Umbilical cord (tissue), 2 donors: ENCODE data around the gene TMEM79. TPM values are rescaled to one million over a fixed set of nuclear protein-coding genes. Genes with fewer than 3 reads are reported as not detected.

Experiments used
- DNase-seq: peaks from one replicate; pipeline ENCODE4 v3.0.0-alpha.2; 2015; ENCODE audit warnings: low spot score
- total RNA-seq: library from RNA; depleted of rRNA; stranded (reverse); fragments of >200 nt; gene quantifications from one replicate; pipeline ENCODE4 v1.2.3, GENCODE V29; 2014; ENCODE audit warnings: low replicate concordance; ENCODE audit not compliant: insufficient read depth

TMEM79 gene
- total RNA-seq, 1 donor from 2014 or later = 3.4 TPM

DNA sequence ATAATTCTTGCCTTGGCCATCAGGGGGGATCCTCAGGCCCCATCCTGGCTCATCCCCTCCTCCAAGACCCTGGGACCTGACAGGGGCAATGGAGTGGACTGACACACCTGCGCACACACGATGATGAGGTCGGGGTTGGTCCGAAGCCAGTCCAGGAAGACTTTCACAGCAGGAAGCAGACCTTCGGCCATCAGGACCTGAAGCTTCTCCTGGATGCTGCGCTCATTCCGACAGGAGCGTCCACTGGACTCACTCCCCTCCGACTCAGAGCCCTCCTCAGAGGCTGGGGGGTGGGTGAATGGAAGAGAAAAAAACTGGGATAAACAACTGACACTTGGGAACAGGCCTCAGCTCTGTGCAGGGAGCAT, 20.9 kb upstream of the TMEM79 start:
- DNase-seq = no peak

DNA sequence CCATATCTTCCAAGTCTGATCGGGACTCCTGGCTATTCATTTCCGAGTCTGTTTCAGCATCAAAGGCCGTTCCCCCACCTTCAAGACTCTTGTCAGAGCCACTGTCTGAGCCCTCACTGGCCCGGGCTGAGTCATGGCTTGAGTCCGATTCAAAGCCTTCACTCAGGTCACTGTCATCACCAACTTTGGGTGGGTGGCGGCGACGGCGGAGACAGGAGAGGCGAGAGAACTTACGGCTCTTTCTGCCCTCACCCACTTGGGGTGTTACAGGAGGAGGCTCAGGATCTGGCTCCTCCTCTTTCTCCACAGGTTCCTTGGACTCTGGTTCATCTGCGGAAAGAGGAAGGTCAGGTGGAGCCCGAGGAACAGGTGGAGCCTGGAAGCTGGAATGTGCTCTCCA, 18.1 kb upstream of the TMEM79 start:
- no peak for DNase-seq

DNA sequence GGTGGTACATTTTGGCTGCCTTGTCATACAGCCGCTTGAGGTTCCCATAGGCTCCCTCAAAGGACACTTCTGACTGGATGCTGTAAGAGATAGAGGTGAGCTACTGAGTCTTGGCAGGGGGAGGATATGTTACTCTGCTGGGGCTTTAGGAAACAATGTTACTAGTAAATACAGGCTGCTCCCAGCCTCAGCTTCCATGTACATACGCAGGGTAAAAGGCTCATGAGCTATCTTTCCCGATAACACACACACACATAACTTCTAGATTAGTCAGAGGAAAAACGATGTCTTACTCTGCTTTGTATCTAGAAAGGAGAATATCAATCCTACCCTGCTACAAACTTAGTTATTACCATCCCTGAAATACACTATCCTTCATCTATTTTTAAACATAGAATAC, 15.8 kb upstream of the TMEM79 start:
- DNase-seq = no peak

DNA sequence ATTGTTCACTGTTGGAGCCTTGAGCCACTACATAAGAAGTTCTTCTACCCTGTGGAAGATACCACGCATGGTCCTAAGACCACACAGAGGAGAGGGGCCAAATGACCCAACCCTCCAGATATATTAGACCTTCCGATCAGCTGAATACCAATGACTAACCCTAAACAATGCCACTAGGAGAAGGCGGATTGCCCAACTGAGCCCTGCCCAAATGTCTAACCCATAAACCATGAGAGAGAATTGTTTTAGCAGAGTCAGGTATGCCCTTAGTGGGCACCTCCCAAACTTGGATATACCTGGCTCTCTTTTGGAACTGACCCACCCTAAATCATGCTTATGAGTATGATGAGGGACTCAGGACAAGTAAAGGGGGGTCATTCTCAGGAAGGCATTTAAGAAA, 13.8 kb upstream of the TMEM79 start:
- DNase-seq = no peak

DNA sequence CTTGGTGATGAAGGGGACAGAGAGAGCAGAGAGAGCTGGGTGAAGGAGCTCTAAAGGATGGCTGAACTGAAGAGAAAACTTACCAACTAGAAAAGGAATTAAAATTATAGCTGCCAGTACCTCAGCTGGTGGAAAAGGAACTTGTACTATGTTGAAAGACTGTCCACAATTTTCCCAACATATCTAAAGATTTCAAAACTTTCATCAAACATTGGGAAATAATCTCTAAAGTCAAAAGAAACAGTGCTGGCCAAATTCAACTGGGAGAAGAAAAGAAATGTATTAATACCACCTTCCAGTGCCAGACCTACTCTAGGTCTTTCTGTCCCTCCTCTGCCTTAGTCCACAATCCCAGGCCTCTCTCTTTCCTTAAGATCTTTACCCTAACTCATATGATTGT, 7.6 kb upstream of the TMEM79 start:
- no peak for DNase-seq

DNA sequence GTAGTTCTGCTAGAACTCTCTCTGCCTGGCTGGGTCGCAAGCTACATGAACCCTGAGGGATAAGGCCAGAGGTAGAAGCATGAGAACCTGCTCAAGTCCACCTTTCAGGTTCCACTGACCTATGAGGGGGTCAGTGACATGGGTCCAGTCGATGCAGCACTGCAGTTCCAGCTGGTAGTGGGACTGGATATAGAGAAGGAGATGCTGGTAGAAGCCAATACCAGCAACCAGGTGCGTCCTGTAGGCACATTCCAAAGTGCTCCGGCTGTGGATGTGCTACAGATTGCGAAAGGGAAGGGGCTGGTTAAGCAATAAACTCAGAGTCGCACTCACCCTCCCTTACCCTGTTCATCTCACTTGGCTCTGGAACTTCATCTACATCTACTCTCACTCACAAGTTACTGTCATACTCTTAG, 7.2 kb upstream of the TMEM79 start:
- no peak for DNase-seq

DNA sequence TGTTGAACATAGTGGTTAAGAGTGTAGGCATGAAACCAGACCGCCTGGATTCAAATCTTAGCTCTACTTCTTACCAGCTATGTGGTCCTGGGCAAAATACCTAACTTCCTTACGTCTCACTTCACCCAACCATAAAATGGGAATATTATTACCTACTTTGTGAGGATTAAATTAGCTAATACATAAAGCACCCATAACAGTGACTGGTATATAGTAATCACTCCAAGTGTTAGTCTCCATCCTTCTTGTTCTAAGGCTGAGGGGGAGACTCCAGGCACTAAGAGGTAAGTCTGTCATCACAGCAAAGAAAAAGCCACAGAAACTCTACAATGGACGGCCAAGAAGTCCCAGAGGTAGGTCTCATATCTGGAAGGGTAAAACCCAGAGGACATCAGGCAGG, 4.3 kb upstream of the TMEM79 start:
- DNase-seq = no peak

DNA sequence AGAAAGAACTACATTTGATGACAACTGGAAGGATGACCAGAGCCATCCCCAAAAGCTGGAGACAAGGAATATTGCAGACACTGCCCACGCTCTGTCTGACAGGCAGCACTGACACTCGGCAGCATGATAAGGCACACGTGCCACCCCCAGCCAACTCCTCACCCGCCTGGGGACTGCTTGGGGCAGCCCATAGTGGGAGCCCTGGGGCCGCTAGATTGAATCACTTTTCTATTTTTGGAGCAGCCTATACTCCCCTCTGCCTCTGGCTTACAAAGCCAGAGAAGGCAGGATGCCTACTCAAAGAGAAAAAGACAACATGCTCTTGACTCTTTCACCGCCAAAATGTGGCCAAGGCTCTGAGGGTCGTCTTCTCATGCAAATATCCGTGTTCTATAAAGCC, 2.8 kb upstream of the TMEM79 start:
- DNase-seq = no peak

DNA sequence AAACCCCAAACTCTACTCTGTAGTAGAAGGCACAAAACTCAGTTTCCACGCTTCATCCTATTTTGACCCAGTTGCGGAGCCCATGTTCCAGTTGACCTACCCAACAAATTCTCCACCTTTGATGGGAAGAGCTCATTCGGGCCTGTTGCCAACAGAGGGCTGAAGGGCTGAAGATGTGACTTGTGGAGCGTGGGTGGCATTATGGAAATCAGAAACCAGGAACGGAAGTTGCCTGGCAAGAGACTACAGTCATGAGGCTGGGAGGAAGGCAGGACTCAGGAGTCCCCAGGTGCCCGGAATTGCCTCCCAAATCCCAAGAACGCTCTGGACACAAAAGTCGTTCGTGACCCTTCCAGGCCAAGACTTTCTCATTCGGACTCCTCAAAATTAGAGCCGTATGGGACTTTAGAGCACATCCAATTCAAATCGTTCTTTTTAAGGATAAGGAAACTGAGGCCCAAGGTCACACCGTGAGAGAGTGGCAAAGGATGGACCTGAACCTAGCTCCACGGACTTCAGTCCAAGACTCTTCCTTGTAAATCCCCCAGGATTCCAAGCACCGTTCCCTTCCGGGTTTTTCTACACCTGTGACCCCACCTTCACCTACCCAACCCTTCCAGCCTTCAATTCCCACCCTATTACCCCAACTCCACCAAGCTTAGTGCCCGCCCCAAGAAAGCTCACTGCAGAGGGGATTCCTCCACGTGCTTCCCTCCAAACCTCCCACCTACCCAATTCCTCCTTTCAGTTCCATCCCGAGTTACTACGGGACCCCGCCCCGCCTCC, 2.2 kb upstream of the TMEM79 start:
- DNase-seq = no peak

DNA sequence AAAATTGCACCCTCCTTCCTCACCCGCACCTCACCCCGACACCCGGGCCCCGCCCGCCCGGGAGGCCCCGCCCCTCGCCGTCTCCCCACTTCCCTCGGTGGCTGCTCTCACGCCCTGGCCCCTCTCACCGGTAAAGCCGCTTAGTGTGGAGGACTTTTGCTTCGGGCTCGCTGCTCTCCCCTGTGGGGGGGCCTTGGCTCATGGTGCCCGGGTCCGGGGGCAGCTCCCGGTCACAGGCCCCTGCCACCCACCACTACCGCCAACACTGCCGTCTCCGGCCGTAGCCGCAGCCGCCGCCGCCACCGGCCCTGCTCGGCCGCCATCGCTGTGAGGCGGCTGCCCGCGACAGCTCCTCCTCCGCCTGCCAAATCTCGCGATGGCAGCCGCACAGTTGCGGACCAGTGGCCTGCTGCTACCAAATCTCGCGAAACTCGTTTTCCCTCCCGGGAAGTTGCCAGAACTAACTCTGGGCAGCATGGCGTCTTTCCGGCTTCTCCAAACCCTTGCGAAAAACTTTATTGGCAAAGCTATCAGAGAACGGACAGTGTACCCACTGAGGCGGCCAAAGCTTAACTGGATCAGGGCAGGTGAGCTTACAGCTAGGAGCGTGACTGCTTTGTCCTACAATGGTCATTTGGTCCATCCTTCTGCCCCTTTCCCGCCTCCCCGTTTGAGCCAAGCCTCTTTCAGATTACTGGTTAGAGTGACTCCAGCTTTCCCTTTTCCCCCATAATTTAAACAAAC, 1.5 kb upstream of the TMEM79 start, which contains the start of gene SMG5:
SMG5 (minus strand) TSS at position 347 of the 744 bp plus-strand sequence; CDS start at position 202, 145 bp downstream.
- DNase-seq = peak; percentile 99

DNA sequence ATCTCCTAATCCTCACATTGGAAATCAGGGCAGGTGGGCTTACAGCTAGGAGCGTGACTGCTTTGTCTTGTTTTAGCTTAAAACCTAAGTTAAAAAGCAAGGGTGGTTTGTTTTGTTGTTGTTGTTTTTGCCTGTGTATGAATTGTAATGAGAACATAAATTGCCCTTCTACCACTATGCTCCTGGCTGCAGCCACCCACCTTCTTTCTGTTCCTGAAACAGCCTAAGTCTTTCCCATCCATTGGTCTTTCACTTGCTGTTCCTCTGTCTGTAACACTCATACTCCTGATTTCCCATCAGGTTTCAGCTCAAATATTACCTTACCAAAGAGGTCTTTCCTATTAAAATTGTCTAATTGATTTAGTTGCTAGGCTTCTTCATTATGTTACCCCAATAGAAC, 604 bp upstream of the TMEM79 start:
- no peak for DNase-seq

DNA sequence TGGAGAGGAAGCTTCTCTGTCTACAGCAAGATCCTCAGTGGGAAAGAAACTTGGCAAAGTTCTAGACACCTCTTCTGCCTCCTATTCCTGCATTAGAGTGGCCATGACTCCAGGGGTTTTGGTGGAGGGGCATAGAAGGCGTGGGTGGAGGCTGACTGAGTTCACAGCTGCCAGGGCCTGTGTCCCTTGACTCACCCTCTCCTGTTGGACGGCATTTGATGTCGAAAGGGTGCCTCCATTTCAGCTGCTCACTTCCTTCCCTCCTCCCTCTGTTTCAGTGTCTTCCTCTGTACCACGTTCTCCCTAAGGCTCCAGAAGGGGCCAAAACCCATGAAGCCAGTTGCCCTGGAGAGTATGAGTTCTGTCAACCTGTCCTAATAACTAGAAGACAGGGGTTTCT, 632 bp downstream of the TMEM79 start:
- DNase-seq = no peak

DNA sequence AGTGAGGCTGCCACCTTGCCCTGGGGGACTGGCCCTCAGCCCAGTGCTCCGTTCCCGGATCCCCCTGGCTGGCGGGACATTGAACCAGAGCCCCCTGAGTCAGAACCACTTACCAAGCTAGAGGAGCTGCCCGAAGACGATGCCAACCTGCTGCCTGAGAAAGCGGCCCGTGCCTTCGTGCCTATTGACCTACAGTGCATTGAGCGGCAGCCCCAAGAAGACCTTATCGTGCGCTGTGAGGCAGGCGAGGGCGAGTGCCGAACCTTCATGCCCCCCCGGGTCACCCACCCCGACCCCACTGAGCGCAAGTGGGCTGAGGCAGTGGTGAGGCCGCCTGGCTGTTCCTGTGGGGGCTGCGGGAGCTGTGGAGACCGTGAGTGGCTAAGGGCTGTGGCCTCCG, 1.3 kb downstream of the TMEM79 start:
- DNase-seq = no peak

DNA sequence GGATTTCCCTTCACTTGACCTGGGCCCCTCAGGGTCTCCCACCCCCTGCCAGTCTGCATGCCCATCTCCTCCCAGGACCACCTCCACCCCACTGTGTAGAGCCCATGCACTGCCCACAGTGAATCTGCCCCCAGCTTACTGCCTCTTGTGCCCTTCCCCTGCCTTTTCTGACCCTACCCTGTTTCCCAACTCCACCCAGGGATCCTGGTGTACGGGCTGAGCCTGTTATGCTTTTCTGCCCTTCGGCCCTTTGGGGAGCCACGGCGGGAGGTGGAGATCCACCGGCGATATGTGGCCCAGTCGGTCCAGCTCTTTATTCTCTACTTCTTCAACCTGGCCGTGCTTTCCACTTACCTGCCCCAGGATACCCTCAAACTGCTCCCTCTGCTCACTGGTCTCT, 1.9 kb downstream of the TMEM79 start:
- no peak for DNase-seq

DNA sequence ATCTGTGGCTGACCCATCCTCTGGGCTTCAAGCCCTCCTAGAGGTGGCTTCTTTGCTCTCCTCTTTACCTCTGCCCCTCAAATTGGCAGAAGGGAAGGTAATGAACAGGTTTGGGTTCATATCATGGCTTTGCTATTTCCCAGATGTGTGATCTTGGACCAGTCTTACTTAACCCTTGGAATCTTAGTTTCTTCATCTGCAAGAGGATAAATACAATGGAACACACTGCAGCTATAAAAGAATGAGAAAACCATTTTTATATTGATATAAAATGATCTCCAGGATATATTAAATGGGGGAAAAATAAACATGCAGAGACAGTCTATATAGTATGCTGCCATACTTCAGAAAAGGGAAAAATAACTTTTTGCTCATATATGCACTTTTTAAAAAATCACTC, 5.7 kb downstream of the TMEM79 start:
- no peak for DNase-seq

DNA sequence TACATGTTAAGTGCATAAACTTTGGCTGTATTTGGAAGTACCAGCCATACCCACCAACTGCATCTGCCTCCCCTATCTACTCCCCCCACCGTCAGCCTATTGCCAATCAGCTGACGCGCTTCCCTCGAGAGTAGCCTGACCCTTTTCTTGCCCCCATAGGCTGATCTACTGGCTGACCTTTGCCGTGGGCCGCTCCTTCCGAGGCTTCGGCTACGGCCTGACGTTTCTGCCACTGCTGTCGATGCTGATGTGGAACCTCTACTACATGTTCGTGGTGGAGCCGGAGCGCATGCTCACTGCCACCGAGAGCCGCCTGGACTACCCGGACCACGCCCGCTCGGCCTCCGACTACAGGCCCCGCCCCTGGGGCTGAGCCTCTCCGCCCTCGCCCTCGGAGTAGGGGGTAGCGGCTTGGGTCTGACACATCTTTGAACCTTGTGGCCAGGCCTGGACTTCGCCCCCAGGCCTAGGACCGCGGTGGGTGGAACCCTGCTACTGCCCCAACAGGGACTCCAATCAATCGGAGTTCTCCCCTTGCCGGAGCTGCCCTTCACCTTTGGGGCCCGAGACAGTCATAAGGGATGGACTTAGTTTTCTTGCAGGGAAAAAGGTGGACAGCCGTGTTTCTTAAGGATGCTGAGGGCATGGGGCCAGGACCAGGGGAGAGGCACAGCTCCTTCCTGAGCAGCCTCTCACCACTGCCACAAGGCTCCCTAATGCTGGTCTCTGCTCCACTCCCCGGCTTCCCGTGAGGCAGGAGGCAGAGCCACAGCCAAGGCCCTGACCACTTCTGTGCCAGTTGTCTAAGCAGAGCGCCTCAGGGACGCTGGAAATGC, 7.3 kb downstream of the TMEM79 start:
- peak; percentile 94 for DNase-seq

DNA sequence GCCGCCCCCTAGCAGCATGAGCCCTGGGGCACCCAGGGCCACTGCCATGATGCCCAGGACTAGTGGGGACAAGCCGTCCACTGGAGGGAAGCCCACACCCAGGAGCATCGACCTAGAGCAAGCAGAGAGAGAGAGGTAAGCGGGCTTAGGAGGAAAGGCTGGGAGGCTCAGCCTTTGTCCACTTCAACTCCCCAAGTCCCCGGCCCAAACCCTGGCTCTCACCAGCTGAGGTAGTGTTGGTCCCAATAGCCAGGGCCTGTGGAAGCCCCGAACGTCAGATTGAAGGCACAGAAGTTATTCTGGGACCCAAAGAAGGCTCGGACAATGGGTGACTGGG, 8.9 kb downstream of the TMEM79 start:
- no peak for DNase-seq

DNA sequence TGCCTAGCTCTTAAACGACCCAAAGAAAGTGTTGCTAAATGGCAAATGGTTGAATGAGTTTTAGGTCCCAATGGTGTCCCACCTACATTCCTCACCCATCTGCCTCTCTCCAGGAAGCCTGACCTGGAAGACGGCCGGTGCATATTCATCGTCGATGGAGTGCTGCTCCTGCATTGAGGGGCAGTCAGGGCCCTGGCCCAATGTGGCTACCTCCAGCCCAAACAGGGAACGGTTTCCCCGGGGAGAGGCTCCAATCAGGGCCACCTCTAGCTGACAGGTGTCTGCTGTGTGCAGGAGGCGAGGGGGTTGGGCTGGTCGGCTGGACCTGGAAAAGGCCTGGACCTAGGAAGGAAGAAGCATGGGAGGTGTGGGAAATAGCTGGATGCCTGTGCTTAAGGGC, 9.8 kb downstream of the TMEM79 start:
- no peak for DNase-seq

DNA sequence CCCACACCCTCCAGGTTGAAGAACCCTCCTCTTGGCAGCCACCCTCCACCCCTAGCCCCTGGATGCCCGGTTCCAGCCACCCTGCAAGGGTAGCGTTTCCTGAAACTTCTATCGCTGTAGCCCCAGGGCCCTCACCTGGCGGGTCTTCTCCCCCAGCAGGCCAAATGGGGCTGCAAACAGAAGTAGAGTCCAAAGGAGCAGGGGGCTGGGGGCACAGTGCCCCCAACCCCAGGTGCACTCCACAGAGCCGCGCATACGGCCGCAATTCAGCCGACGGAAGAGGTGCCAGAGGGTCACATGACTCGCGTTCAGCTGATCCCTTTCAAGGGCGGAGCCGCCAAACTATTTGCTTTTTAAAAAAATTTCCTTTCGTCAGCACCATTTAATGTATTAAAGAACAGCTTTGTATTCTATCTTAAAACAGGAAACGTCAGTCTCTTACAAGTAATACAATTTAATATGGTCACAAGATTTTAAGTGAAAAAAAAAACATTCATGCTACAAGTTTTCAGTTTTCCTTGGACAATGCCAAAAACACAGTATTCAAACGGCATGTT, 11.3 kb downstream of the TMEM79 start, which contains the start of gene GLMP:
GLMP (minus strand) TSS at position 289 of the 557 bp plus-strand sequence; CDS start at position 255, 34 bp downstream.
- peak; percentile 83 for DNase-seq

DNA sequence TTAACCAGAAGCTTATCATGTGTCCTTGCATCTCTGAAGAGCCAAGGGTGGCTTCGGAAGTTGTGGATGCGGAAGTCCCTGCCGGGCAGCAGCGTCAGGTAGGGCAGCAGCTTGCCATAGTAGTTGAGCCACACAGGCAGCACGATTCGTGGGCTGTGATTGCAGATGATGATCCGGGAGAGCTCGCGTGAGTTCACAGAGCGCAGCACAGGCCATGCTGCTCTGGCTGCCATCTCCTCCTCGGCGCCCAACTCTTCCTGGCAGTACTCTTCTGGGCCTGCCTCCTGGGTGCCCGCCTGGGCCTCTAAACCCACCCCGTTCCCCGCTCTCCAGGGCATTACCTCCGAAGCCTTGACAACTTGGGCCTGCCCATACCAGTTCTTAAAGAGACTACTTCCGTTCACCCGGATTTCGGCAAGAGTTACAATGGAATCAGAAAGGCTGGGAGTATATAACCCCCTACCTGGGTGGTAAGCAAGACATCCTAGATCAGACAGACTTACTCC, 14.8 kb downstream of the TMEM79 start, which contains the start of gene VHLL:
VHLL (minus strand) TSS at position 456 of the 506 bp plus-strand sequence; CDS start at position 338, 118 bp downstream.
- no peak for DNase-seq

DNA sequence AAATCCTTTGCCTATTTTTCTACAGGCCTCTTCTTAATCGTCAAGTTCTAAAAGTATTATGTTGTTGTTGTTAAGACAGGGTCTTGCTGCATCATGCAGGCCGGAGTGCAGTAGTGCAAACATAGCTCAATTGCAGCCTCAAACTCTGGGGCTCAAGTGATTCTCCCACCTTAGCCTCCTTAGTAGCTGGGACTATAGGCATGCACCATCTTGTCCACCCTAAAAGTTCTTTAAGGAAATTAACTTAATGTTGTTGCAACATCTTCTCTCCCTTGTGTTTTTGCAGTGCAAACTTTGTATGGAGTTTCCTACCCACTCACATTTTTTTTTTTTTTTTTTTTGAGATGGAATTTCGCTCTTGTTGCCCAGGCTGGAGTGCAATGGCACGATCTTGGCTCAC, 19.1 kb downstream of the TMEM79 start:
- DNase-seq = no peak

DNA sequence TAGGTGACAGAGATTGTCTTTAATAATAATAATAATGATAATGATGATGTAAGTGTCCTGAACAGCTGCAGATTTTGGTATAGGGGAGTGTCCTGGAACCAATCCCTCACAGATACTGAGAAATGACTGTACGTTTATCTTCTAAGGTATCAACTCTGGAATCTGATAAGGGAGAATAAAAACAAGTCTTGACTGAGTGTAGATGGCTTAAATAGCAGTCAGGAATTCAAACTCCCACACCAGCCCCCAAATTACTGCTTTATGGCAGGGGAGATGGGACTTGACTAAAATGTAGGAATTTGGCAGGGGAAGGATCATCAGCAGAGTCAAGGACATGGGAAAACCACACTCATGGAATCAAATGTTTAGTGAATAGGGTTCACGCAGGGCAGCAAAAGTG, 21.1 kb downstream of the TMEM79 start:
- no peak for DNase-seq
